Neural cell (in vitro differentiated cells): Measurements from ENCODE around the gene CADM4.

Source experiments
- EP300 ChIP-seq: fragments of 450-650 bp; conservative IDR thresholded peaks from 2 replicates; pipeline ENCODE4 v1.6.1; 2014; ENCODE audit warnings: antibody characterized with exemption, mild to moderate bottlenecking, moderate library complexity; ENCODE audit not compliant: poor library complexity, severe bottlenecking
- EZH2 ChIP-seq: fragments of 200-600, 300-800 bp; shearing (Covaris generic), sonication (generic); IDR thresholded peaks from 2 replicates; pipeline ENCODE4 v1.6.1; 2014; ENCODE audit warnings: antibody characterized with exemption, low read length, borderline replicate concordance, mild to moderate bottlenecking; ENCODE audit not compliant: insufficient read depth, poor library complexity, severe bottlenecking
- POLR2AphosphoS5 ChIP-seq: IDR thresholded peaks from 2 replicates; pipeline ENCODE4 v1.6.1; 2012
- TAF1 ChIP-seq: IDR thresholded peaks from 2 replicates; pipeline ENCODE4 v1.6.1; 2012; ENCODE audit warnings: low read depth
- TF ChIP-seq, protein P1 (sequence below): fragments of 450-650 bp; IDR thresholded peaks from 2 replicates; pipeline ENCODE4 v1.5.1; 2014; ENCODE audit warnings: antibody characterized with exemption, mild to moderate bottlenecking, moderate library complexity; ENCODE audit not compliant: poor library complexity, severe bottlenecking
- TF ChIP-seq, protein P2 (sequence below): IDR thresholded peaks from 2 replicates; pipeline ENCODE4 v1.6.1; 2012; ENCODE audit warnings: borderline replicate concordance

DNA sequence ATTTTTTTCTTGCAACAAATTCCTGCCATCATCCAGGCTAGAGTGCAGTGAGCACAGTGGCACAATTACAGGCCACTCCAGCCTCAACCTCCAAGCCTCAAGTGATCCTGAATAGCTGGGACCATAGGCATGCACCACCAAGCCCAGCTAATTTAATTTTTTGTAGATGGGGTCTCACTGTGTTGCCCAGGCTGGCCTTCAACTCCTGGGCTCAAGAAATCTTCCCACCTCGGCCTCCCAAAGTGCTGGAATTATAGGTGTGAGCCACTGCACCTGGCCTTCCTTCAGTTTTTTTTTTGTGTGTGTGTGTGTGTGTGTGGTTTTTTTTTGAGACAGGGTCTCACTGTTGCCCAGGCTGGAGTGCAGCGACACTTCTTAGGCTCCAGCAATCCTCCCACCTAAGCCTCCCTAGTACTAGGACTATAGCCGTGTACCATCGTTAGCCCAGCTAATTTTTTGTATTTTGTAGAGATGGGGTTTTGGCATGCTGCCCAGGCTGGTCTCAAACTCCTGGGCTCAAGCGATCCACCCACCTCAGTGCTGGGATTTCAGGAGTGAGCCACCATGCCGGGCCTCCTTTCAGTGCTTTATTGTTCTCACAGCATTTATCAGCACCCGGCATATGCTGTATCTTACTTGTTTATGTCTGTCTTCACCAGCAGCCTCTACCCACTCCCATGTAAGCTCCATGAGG lies 33.6 kb downstream of the CADM4 start:
- TF ChIP-seq TAF1 (no peak), POLR2AphosphoS5 (no peak), EP300 (no peak), EZH2 (no peak)
- TF ChIP-seq, protein P1, sequence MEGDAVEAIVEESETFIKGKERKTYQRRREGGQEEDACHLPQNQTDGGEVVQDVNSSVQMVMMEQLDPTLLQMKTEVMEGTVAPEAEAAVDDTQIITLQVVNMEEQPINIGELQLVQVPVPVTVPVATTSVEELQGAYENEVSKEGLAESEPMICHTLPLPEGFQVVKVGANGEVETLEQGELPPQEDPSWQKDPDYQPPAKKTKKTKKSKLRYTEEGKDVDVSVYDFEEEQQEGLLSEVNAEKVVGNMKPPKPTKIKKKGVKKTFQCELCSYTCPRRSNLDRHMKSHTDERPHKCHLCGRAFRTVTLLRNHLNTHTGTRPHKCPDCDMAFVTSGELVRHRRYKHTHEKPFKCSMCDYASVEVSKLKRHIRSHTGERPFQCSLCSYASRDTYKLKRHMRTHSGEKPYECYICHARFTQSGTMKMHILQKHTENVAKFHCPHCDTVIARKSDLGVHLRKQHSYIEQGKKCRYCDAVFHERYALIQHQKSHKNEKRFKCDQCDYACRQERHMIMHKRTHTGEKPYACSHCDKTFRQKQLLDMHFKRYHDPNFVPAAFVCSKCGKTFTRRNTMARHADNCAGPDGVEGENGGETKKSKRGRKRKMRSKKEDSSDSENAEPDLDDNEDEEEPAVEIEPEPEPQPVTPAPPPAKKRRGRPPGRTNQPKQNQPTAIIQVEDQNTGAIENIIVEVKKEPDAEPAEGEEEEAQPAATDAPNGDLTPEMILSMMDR = no peak
- TF ChIP-seq, protein P2, sequence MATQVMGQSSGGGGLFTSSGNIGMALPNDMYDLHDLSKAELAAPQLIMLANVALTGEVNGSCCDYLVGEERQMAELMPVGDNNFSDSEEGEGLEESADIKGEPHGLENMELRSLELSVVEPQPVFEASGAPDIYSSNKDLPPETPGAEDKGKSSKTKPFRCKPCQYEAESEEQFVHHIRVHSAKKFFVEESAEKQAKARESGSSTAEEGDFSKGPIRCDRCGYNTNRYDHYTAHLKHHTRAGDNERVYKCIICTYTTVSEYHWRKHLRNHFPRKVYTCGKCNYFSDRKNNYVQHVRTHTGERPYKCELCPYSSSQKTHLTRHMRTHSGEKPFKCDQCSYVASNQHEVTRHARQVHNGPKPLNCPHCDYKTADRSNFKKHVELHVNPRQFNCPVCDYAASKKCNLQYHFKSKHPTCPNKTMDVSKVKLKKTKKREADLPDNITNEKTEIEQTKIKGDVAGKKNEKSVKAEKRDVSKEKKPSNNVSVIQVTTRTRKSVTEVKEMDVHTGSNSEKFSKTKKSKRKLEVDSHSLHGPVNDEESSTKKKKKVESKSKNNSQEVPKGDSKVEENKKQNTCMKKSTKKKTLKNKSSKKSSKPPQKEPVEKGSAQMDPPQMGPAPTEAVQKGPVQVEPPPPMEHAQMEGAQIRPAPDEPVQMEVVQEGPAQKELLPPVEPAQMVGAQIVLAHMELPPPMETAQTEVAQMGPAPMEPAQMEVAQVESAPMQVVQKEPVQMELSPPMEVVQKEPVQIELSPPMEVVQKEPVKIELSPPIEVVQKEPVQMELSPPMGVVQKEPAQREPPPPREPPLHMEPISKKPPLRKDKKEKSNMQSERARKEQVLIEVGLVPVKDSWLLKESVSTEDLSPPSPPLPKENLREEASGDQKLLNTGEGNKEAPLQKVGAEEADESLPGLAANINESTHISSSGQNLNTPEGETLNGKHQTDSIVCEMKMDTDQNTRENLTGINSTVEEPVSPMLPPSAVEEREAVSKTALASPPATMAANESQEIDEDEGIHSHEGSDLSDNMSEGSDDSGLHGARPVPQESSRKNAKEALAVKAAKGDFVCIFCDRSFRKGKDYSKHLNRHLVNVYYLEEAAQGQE = no peak
